HG03103 (cell line): ENCODE data around the gene REEP2.

Experiments
- ATAC-seq: cut with Tn5 transposase; IDR thresholded peaks from one replicate; pipeline ENCODE4 v1.9.1; 2021; ENCODE audit warnings: low read depth; ENCODE audit not compliant: unreplicated experiment

Gene REEP2

DNA sequence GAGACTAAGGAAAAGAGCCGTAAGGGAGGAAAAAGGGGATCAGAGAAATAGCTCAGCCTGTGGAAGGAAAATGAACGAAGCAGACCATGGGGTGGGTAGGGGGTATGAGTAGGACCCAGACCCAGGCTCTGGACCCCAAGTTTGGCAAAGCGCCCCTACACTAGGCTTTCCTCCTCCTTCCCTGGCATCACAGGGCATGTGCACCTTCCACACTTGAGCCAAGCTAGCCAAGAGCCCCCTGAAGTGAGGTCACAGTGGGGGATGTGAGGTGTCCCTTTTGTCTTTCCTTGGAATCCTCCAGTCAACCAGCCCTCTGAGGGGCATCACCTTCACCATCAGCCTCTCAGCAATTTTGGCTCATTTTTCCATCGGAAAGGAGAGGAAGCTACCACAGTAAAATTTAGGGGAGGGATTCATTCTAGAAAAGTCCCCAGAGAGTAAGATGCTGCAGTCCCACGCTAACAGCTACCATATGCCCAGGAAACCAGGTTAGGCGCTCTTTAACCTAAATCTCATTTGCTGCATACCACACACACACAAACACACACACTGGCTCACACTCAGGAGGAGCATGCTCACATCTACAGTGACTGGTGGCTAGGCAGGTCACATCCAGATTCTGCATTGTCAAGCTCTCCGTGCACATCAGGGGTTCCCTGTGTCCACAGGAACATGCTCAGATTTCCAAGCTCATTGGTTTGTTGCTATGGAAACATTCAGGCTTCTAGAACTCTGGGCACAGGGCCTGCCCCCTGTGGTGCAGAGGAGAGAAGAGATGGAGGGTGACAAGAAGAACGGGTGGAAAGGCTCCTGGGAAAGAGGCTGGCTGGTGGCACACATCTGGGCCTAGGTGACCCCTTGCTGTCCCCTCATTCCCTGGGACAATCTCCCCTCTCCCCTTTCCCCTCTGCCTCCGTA lies 9.9 kb downstream of the REEP2 start:
- no peak for ATAC-seq

DNA sequence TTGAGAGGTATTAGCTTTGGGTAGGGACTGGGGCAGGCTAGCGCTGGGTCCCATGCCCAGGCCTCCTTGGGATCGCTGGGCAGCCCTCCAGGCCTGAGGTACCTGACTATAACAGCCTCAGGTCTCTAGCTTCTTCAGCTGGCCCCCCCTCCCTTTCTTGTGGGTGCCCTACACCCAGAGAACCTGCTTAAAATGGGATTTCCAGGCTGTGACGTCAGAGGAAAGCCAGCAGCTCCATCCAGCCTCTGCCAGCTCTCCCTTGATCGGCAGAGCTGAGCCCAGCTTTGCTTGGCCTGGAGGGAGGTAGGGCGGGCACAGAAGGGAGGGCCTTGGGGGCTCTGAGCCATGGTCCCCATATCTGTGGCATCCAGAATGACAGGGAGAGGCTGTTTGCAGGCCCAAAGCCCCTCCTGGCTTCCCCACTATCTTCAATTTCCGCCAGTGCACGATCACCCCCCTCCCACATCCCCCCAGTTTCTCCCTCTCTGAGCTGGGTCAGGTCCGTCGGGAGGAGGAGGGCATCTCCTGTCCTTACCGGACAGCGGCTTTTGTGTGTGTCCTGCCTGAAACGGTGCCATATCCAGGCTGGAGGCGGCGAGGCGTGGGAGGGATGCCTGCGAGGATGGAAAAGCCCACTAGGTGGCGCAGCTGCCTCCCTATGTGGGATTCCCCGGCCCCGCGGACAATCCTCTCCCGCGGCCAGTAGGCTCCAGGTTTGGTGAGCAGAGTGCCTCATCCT lies 10.8 kb downstream of the REEP2 start:
- no peak for ATAC-seq

DNA sequence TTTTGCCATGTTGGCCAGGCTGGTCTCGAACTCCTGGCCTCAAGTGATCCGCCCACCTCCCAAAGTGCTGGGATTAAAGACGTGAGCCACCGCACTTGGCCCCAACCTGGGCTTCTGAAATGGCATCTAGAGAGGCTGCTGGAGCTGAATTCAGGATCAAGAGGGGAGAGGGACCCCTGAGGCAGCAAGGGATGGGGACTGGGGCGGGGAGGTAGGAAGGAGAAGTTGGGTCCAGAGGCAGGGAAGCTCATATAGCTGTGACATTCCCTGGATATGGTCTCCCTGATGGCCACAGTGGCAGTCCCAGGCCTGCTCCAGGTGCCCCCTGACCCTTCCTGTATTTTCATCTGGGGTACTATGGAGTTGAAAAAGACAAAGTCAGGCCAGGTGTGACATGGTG lies 12.1 kb downstream of the REEP2 start:
- no peak for ATAC-seq

DNA sequence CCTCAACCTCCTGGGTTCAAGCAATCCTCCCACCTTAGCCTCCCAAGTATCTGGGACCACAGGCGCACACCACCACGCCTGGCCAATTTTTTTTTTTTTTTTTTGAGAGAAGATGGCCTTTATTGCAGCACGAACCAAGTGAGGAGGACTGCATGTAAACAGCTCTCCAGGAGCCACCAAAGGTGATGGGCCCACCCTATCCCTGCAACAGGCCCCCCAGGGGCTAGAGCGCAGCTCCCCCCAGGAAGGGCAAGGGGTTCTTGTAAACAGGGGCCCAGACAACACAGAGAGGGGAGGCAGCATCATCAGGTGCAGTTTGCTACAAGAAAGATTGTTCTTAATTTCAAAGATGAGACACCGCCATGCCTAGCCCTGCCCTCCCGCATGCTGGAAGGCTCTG lies 13.9 kb downstream of the REEP2 start:
- ATAC-seq: no peak

DNA sequence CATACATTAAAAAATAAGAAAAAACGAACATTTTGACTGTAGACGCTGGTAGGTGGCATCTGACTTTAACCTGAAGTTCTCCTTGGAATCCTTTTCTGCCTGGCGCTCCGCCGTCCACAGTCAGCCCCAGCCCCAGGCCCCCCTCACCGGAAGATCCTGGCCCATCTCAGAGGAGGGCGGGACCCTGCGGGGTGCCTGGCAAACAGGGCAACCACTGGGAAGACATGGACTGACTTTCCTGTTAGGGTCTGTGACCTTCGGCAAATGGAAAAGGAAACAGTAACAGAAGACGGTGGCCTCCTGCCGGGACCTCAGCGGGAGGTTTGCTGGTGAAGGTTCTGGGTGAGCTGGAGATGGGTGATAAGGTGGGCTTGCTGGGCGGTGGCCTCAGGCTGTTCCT lies 14.7 kb downstream of the REEP2 start:
- no peak for ATAC-seq

DNA sequence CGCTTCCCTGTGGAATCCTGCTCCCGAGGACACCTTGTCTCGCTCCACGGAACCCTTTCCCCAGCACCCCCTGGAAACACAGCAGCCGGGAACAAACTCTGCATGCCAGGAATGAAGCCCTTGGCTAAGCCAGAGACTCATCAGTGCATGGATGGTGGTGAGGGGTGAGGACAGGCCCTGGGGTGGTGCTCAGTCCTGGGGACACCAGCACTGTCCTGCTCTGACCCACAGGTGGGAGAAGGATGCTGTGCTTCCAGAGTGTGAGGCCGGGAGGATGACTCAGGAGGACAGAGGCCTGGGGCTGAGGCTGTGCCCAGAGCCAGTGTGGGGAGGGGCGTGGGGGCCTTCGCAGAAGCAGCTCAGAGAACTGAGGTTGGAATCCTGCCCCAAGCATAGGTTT lies 15.3 kb downstream of the REEP2 start:
- no peak for ATAC-seq

DNA sequence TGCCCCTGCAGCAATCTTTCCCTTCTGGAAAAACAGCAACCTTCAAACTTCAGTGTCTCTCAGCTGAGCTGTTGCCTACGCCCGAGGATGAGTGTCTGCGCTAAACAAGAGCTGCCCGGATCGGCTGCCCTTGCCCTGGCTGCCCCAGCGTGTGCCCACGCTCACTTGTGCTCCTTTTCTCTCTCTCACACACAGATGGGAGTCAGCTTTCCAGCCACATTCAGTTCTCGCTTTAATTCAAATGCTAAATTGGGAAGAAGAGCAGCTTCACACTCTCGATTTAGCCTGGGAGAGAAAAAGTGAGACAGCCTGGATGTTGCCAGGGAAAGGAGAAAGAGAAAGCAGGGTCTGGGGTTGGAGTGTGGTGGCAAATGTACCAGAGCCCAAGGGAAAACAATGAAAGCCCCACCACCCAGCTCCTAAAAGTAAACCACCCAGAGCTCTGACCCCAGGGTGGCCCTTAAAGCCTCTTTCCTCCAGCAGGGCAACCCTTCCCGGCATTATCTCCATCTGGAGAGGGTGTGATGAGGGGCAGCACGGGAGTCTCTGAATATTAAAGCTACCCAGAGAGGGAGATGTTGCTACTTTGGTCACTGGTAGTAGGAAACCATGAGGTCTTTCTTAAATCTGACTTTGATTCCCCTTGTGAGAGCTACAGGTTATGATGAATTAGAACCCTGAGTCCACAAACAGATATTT lies 16.5 kb downstream of the REEP2 start:
- no peak for ATAC-seq

DNA sequence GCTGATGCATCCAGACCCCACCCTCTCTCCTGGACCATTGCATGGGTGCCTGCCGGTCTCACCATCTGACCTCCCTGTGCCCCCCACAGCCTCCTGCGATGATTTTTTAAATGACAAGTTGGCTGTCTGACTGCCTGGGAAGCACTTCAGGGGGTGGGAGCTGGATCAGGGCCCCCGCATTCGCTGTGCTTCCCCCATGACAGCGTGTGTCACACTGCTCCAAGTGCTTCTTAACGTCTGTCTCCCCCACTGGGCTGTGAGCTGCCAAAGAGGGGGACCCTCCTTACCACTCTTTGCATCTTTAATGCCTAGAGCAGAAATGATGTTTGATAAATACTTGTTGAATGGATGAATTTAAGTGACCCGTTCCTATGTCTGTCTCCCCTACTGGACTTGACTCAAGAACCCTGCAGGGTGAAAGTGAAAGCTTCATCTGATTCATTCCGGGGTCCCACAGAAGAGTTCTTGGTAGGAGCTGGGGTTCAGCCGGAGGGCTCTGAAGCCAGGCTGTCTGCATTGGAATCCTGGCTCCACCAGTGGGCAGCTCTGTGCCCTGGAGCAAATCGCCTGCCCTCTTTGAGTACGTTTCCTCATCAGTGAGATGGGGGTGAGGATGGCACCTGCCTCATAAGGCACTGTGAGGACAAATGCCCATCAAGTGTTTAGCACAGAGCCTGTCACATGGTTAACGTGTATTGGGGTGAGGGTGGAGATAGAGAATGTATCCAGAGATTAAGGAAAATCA lies 18.8 kb downstream of the REEP2 start:
- no peak for ATAC-seq

DNA sequence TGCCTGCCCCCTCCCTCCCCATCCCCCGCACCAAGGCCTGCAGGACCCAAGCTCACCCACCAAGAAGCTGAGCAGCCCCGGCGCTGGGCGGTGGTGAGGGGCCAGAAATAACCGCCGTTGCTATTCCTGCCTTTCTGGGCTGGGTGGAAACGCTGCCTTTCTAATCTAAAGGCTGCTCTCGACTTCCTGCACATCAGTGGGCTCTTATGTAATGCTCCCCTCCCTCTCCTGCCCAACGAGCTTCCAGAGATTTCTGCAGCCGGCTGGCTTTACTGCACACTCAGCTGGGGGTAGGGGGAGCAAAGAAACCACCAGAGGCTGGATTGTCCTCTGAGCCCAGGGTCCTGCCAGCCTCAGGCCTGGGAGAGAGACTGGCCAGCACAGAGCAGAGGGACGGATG lies 19.5 kb downstream of the REEP2 start:
- ATAC-seq: no peak

DNA sequence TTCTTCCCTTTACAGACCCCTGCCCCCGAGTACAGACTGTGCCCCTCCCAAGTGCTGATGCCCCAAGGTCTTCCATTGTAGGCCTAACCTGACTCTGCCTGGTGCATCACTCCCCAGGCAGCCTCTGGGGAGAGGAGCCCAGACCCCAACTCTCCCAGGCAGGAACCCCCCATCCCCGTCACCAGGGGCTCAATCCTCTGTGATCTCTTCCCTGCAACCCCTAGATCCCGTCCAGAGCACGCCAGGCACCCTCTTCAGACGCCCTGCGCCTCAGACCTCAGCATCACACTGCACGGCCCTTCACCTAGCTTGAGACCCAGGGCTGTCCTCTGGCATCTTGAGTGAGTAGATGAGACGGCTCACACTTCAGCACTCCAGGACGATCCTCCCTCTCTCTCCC lies 20.0 kb downstream of the REEP2 start:
- ATAC-seq: no peak

DNA sequence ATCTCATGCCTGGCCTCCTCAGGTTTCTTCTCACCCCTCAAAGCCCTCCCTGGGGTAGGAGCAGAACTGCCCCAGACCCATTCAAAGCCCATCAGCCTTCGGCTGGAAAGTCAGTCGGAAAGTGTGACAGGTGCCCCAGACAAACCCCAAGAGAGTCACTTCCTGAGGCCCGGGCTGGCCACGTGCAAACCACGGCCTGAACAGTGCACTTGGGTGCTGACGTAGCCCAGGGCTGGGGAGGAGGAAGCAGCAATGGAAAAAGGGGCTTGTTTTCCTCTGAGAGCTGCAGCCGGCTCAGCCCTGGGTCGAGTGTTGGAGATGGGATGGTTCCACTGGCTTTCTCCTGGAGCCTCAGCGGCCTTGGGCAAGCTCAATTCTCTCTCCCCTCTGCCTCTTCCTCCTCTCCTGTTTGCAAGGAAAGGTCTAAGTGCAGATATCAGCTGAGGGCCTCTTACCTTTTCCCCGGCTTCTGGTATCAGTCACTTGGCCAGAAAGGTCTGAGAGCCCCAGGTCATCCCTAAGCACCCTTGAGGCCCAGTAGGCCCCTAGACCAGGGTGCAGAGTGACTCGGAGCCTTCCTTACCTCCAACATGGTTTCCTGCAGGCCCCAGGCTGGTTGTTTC lies 20.6 kb downstream of the REEP2 start:
- no peak for ATAC-seq

DNA sequence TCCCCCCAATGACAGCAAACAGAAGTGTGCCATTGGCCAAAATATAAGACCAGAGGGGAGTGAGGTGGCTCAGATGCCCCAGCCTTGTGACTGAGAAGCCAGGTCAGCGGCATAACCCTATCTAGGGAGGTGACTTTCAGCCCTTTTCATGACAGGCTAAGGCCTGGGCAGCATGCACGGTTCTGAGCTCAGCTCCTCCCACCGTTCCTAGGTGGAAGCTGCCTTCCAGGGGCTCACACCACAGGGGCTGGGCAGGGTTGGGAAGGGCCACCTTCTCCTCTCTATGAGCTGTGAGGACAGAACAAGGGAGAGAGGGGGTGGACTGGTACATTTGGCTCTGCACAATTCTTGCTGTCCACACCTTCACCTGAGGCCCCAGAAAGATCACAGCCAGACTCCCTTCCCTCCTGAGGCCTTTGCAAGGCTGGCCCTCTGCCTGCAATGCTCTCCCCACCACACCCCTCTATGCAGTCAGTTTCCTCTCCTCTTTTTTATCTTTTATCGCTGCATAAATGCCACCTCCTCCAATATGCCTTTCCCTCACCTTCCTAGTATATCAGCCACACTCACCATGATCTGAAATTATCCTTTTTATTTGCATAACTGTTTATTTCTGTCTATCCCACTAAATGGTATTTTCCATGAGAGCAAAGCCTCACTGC lies 21.3 kb downstream of the REEP2 start:
- ATAC-seq: no peak

DNA sequence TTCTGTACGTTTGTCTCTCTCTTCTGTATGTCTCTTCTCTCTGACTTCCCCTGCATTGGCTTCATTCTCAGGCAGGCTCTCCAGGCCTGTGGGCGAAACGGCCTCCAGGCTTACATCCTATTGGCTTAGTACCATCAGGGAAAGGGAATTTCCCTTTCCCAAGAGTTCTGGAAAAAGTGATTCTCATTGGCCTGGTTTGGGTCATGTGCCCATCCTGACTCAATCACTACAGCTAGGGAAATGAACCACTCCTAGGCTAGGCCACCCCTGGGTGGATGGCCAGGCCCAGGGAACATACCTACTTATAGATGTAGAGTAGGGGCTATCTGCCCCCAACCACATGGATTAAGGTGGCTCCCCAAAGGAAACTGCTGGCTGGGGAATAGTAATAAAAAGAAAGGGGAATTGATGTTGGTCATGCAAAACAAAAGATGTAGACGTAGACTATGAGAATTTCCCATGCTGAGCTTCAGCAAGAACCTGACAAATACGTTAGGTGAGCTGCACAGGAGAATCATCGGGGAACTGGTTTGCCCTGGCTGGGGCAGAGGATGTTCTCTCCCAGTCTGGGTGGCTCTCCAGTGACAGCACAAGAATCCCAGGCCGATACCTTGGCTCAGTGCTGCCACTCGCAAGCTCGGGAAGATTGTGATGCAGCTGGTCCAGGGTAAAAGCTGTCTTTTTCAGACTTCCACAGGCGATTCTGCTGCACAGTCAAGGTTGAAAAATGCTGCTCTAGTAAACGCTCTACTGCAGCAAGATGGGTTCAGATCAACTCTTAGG lies 22.7 kb downstream of the REEP2 start:
- ATAC-seq: no peak

DNA sequence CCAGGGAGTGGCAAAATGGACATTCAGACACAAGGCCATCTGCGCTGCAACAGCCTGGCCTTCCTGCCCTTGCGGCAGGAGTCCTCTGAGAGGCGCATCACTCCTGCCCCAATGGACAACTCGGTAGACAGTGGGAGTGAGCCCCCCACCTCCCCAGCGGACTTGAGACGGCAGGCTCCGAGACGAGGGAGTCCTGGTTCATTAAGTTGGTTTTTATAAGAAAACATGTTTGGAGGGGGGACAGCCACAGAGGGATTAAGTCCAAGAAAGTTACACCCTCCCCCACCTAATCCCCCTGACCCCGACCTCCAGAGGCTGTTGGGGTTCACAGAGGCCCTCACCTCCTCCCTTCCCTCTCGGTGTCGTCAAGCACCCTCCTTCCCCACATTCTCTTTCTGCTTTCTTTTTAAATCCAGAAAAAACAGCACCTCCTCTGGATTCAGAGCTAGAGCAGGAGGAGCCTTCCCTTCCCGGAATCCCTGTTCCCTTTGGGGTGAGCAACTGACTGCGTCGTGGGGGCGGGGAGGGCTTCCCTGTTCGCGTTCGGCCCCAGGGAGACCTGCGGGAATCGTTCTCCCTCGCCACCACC lies 24.7 kb downstream of the REEP2 start:
- no peak for ATAC-seq

DNA sequence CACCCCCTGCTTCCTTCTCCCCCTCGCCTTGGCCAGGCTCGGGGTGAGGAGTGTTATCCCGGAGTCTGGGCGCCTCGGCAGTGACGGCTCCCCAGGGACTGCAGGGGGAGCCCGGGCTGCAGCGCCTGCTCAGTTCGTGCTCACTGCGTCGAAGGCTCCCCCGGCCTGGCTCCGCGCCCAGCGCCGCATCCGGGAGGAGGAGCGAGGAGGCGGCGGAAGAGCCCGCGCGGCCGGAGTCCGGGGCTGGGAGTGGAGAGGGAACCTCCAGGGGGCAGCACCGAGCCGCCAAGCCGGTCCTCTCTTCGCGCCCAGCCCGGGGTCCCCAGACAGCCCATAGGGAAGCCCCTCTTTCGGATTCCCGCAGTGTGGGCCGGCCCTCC lies 25.1 kb downstream of the REEP2 start:
- peak; percentile 51 for ATAC-seq

DNA sequence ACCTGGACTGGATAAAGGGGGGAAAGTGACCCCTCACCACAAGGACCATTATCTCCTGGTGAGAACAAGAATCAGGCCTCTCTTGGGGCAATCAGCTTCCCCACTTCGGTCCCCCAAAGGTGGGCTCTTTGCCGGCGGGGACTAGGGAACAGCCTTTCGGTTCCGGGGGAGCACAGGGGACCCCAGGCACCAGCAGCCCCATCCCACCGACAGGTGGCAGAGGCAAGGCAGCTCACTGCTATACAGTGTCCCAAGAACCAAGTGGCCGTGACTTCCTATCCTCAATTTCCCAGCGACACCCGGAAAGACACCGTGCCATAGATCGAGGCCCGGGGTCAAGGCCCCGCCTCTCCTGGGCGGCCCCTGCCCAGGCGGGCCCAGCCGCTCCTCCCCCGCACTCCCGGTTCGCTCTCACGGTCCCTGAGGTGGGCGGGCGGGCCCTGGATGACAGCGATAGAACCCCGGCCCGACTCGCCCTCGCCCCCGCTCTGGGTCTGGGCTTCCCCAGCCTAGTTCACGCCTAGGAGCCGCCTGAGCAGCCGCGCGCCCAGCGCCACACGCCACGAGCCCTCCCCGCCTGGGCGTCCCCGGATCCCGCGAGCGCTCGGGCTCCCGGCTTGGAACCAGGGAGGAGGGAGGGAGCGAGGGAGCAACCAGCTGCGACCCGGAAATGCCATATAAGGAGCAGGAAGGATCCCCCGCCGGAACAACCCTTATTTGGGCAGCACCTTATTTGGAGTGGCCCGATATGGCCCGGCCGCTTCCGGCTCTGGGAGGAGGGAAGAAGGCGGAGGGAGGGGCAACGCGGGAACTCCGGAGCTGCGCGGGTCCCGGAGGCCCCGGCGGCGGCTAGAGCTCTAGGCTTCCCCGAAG lies 25.8 kb downstream of the REEP2 start:
- ATAC-seq: peak; percentile 65

DNA sequence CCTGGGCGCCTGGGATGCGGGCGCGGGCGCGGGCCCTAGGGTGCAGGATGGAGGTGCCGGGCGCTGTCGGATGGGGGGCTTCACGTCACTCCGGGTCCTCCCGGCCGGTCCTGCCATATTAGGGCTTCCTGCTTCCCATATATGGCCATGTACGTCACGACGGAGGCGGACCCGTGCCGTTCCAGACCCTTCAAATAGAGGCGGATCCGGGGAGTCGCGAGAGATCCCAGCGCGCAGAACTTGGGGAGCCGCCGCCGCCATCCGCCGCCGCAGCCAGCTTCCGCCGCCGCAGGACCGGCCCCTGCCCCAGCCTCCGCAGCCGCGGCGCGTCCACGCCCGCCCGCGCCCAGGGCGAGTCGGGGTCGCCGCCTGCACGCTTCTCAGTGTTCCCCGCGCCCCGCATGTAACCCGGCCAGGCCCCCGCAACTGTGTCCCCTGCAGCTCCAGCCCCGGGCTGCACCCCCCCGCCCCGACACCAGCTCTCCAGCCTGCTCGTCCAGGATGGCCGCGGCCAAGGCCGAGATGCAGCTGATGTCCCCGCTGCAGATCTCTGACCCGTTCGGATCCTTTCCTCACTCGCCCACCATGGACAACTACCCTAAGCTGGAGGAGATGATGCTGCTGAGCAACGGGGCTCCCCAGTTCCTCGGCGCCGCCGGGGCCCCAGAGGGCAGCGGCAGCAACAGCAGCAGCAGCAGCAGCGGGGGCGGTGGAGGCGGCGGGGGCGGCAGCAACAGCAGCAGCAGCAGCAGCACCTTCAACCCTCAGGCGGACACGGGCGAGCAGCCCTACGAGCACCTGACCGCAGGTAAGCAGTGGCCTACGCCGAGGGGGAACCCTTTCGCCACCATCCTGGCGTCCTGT lies 26.6 kb downstream of the REEP2 start, which contains the start of gene EGR1:
Gene EGR1, plus strand, starts transcription at position 219 of the 864 bp plus-strand sequence. Its CDS starts 283 bp downstream, at position 502.
- peak; percentile 48 for ATAC-seq
